Mesothelial cell of epicardium (in vitro differentiated cells): ENCODE measurements around the gene PRDX5. TPM values are rescaled to one million over a fixed set of nuclear protein-coding genes. Genes with fewer than 3 reads are reported as not detected.
"Not testable (repeated sequence)": the region's sequence is repeated elsewhere in the genome, so short reads cannot be mapped to it uniquely, and the experiment has no call there.

Source experiments
- DNase-seq, 2 experiments: peaks; one replicate each; pipeline ENCODE4 v3.0.0; 2021; ENCODE audit warnings: low spot score in 2 of 2; ENCODE audit not compliant: unreplicated experiment in 2 of 2
- H3K27ac Mint-ChIP-seq: 2 replicates; pipeline ENCODE4 v1.8.0; 2021; ENCODE audit warnings: mixed read lengths
- H3K27me3 Mint-ChIP-seq: 2 replicates; pipeline ENCODE4 v1.8.0; 2021; ENCODE audit warnings: low read depth, mixed read lengths
- H3K36me3 Mint-ChIP-seq: 2 replicates; pipeline ENCODE4 v1.8.0; 2021; ENCODE audit warnings: mixed read lengths
- H3K4me1 Mint-ChIP-seq: 2 replicates; pipeline ENCODE4 v1.8.0; 2021; ENCODE audit warnings: mixed read lengths
- H3K4me3 Mint-ChIP-seq: 2 replicates; pipeline ENCODE4 v1.8.0; 2021; ENCODE audit warnings: mild to moderate bottlenecking, moderate library complexity, mixed read lengths
- H3K9me3 Mint-ChIP-seq: 2 replicates; pipeline ENCODE4 v1.8.0; 2021; ENCODE audit warnings: mixed read lengths
- CTCF ChIP-seq: fragments of 200-600 bp; sonication (generic); IDR thresholded peaks from one replicate; pipeline ENCODE4 v1.5.0; 2021; ENCODE audit warnings: antibody characterized with exemption; ENCODE audit not compliant: unreplicated experiment
- total RNA-seq: library from RNA; stranded (reverse); gene quantifications from 3 replicates; pipeline ENCODE4 v1.2.1, GENCODE V29; 2021

The PRDX5 gene
- total RNA-seq, 1 donor from 2014 or later = 139 TPM

GRCh38 chr11:64312947-64313346 is 5.0 kb upstream of the PRDX5 start:
- DNase-seq = no peak
- Mint-ChIP-seq H3K27me3 (no peaks in the 10 kb centered on the region), H3K36me3 (peaks cover 3% of the 10 kb centered on the region), H3K27ac (no peak overlapping the region), H3K9me3 (no peaks in the 10 kb centered on the region), H3K4me3 (no peak overlapping the region), H3K4me1 (peaks cover 14% of the 10 kb centered on the region)
- TF ChIP-seq CTCF = no peak

- H3K4me3 Mint-ChIP-seq = no peak overlapping the region
- H3K27ac Mint-ChIP-seq = no peak overlapping the region
- no peak for TF ChIP-seq CTCF
Observed at GRCh38 chr11:64313491-64314145, 4.3 kb upstream of the PRDX5 start.

GRCh38 chr11:64314146-64314804 is 3.6 kb upstream of the PRDX5 start:
- H3K27ac Mint-ChIP-seq = no peak overlapping the region

More at GRCh38 chr11:64313491-64314145, 4.3 kb upstream of the PRDX5 start:
- Mint-ChIP-seq H3K4me1 (peaks cover 14% of the 10 kb centered on the region), H3K27me3 (no peaks in the 10 kb centered on the region), H3K9me3 (no peaks in the 10 kb centered on the region), H3K36me3 (peaks cover 3% of the 10 kb centered on the region)
- no peak for DNase-seq

GRCh38 chr11:64314805-64315561 is 2.9 kb upstream of the PRDX5 start:
- Mint-ChIP-seq H3K27ac (no peak overlapping the region), H3K36me3 (peaks cover 3% of the 10 kb centered on the region), H3K27me3 (no peaks in the 10 kb centered on the region), H3K4me3 (peak overlapping the region; percentile 17), H3K9me3 (no peaks in the 10 kb centered on the region), H3K4me1 (peaks cover 20% of the 10 kb centered on the region)
- no peak for DNase-seq
- TF ChIP-seq CTCF = no peak

More at GRCh38 chr11:64314146-64314804, 3.6 kb upstream of the PRDX5 start:
- no peak for TF ChIP-seq CTCF
- peaks cover 19% of the 10 kb centered on the region for H3K4me1 Mint-ChIP-seq
- H3K9me3 Mint-ChIP-seq = no peaks in the 10 kb centered on the region
- H3K4me3 Mint-ChIP-seq = no peak overlapping the region
- H3K27me3 Mint-ChIP-seq = no peaks in the 10 kb centered on the region
- H3K36me3 Mint-ChIP-seq = peaks cover 3% of the 10 kb centered on the region
- no peak for DNase-seq

GRCh38 chr11:64315667-64316526 is 2.0 kb upstream of the PRDX5 start:
- Mint-ChIP-seq H3K4me1 (peaks cover 26% of the 10 kb centered on the region), H3K4me3 (peak overlapping the region; percentile 93), H3K27ac (peak overlapping the region; percentile 100)
- not testable (repeated sequence) for H3K27me3 Mint-ChIP-seq, DNase-seq, H3K36me3 Mint-ChIP-seq, H3K9me3 Mint-ChIP-seq
